ENCODE data around the gene KRTAP1-4. TPM values are rescaled to one million over a fixed set of nuclear protein-coding genes. Genes with fewer than 3 reads are reported as not detected.
"Not testable (repeated sequence)": the region's sequence is repeated elsewhere in the genome, so short reads cannot be mapped to it uniquely, and the experiment has no call there.

The KRTAP1-4 gene
- total RNA-seq = not detected

- no peaks in the 10 kb centered on the region for H3K4me1 ChIP-seq (ENCODE audit: insufficient read depth, low read length)
- no peak within 1 kb of the TSS for H3K4me3 ChIP-seq (ENCODE audit: low read length)
- H3K9me3 ChIP-seq (ENCODE audit: low read depth, low read length) = no peaks in the 10 kb centered on the region
- H3K27me3 ChIP-seq (ENCODE audit: insufficient read depth, low read length) = peaks cover 4% of the 10 kb centered on the region
Measured at GRCh38 chr17:41029633-41030245, at the start of gene KRTAP1-4. Gene KRTAP1-4, minus strand, starts transcription at chr17:41030195. Its CDS starts 117 bp downstream, at chr17:41030078.

DNA sequence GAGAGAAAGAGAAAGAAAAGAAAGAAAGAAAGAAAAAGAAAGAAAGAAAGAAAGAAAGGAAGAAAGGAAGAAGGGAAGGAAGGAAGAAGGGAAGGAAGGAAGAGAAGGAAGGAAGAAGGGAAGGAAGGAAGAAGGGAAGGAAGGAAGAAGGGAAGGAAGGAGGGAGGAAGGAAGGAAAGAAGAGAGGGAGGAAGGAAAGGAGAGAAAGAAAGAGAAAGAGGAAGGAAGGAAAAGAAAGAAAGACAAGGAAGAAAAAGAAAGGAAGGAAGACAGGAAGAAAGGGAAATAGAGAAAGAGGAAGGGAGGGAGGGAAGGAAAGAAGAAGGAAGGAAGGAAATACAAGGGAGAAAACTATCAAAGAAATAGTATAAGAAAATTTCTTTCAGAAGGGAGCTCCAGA, 46.8 kb upstream of the KRTAP1-4 start:
- no peaks in the 10 kb centered on the region for H3K9me3 ChIP-seq (ENCODE audit: low read depth, low read length)
- peaks cover 3% of the 10 kb centered on the region for H3K27me3 ChIP-seq (ENCODE audit: insufficient read depth, low read length)
- H3K4me3 ChIP-seq (ENCODE audit: low read length) = no peak overlapping the region
- no peaks in the 10 kb centered on the region for H3K4me1 ChIP-seq (ENCODE audit: insufficient read depth, low read length)

GRCh38 chr17:41073676-41074075, 43.7 kb upstream of the KRTAP1-4 start:
- Histone ChIP-seq H3K27me3 (ENCODE audit: insufficient read depth, low read length) (peaks cover 3% of the 10 kb centered on the region), H3K4me1 (ENCODE audit: insufficient read depth, low read length) (no peaks in the 10 kb centered on the region), H3K9me3 (ENCODE audit: low read depth, low read length) (no peaks in the 10 kb centered on the region), H3K4me3 (ENCODE audit: low read length) (no peak overlapping the region)

DNA sequence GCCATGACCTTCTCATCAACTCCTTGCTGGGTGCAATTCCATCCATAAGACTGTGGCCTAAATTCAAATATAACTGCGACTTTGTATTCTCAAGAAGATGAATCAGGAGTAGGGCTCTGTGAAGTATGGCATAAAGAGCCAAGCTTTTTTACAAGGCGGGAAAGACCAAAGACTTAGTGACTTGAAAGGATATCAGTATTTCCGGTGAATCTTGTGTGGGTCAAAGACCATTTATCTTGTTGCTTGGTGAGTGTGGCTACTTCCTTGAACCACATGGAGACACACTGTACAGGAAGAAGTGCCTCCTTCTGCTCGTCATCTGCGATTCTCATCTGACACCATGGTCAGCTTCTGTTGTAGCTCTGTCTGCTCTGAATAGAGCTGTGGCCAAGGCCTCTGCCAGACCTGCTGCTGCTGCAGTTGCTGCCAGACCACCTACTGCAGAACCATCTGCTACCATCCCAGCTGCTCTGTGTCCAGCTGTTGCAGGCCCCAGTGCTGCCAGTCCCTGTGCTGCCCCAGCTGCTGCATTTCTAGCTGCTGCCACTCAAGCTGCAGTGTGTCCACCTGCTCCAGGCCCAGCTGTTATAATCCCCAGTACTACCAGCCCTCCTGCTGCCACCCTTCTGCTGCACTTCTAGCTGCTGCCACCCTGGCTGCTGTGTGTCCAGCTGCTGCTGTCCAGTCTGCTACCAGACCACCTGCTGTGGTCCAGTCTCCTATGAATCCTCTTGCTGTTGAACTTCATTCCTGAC, 41.8 kb upstream of the KRTAP1-4 start:
- H3K4me1 ChIP-seq (ENCODE audit: insufficient read depth, low read length) = no peaks in the 10 kb centered on the region
- H3K9me3 ChIP-seq (ENCODE audit: low read depth, low read length) = no peaks in the 10 kb centered on the region
- no peak overlapping the region for H3K4me3 ChIP-seq (ENCODE audit: low read length)
- no peaks in the 10 kb centered on the region for H3K27me3 ChIP-seq (ENCODE audit: insufficient read depth, low read length)

DNA sequence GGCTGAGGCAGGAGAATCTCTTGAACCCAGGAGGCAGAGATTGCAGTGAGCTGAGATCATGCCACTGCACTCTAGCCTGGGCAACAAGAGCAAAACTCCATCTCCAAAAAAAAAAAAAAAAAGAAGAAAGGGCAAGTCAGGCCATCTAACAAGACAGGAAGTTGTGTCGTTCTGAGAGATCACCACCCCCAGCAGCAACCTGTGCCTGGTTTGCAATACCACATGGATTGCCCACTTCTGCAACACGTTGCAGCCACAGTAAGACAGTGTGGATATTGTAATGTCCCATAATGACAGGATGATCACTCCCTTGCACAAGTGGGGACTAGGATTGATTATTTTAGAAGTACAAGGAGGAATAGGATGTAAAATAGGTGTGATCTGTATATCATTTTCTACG, 39.0 kb upstream of the KRTAP1-4 start:
- Histone ChIP-seq H3K4me1 (ENCODE audit: insufficient read depth, low read length) (no peaks in the 10 kb centered on the region), H3K9me3 (ENCODE audit: low read depth, low read length) (no peaks in the 10 kb centered on the region), H3K27me3 (ENCODE audit: insufficient read depth, low read length) (no peaks in the 10 kb centered on the region), H3K4me3 (ENCODE audit: low read length) (no peak overlapping the region)

GRCh38 chr17:41067281-41067680, 37.3 kb upstream of the KRTAP1-4 start:
- H3K4me3 ChIP-seq (ENCODE audit: low read length) = no peak overlapping the region
- H3K27me3 ChIP-seq (ENCODE audit: insufficient read depth, low read length) = peaks cover 7% of the 10 kb centered on the region
- no peaks in the 10 kb centered on the region for H3K4me1 ChIP-seq (ENCODE audit: insufficient read depth, low read length)
- H3K9me3 ChIP-seq (ENCODE audit: low read depth, low read length) = no peaks in the 10 kb centered on the region

- Histone ChIP-seq H3K4me1 (ENCODE audit: insufficient read depth, low read length) (no peaks in the 10 kb centered on the region), H3K4me3 (ENCODE audit: low read length) (no peak within 1 kb of the TSS), H3K27me3 (ENCODE audit: insufficient read depth, low read length) (peaks cover 15% of the 10 kb centered on the region), H3K9me3 (ENCODE audit: low read depth, low read length) (no peaks in the 10 kb centered on the region)
Measured at GRCh38 chr17:41065829-41066624, 36.0 kb upstream of the KRTAP1-4 start, which contains the start of gene KRTAP2-4. Gene KRTAP2-4, minus strand, starts transcription at chr17:41065879. Its CDS starts 34 bp downstream, at chr17:41065845.

- H3K27me3 ChIP-seq (ENCODE audit: insufficient read depth, low read length) = peaks cover 20% of the 10 kb centered on the region
- H3K4me3 ChIP-seq (ENCODE audit: low read length); H3K4me1 ChIP-seq (ENCODE audit: insufficient read depth, low read length); H3K9me3 ChIP-seq (ENCODE audit: low read depth, low read length): not testable (repeated sequence)
Measured at GRCh38 chr17:41065016-41065689, 35.2 kb upstream of the KRTAP1-4 start.

GRCh38 chr17:41064301-41064700, 34.3 kb upstream of the KRTAP1-4 start:
- Histone ChIP-seq H3K9me3 (ENCODE audit: low read depth, low read length) (no peaks in the 10 kb centered on the region), H3K27me3 (ENCODE audit: insufficient read depth, low read length) (peaks cover 22% of the 10 kb centered on the region), H3K4me1 (ENCODE audit: insufficient read depth, low read length) (no peaks in the 10 kb centered on the region), H3K4me3 (ENCODE audit: low read length) (no peak overlapping the region)

DNA sequence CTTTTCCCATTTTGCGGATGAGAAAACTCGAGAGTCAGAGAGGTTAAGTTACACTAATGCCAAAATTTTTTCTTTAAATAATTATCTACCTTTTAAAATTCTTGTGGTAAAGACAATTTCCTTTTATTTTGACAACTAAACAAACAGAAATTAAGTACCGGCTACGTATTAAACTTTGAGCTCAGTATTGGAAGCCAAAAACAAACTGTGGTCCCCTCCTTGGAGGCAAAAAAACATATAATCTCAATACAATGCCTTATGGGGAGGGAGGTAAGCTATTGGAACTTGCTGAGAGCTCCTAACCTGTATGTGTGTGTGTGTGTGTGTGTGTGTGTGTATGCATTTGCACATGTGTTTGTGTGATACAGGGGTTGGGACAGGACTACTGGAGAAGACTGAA, 33.5 kb upstream of the KRTAP1-4 start:
- Histone ChIP-seq H3K4me1 (ENCODE audit: insufficient read depth, low read length) (no peaks in the 10 kb centered on the region), H3K4me3 (ENCODE audit: low read length) (no peak overlapping the region), H3K27me3 (ENCODE audit: insufficient read depth, low read length) (peaks cover 25% of the 10 kb centered on the region), H3K9me3 (ENCODE audit: low read depth, low read length) (no peaks in the 10 kb centered on the region)

DNA sequence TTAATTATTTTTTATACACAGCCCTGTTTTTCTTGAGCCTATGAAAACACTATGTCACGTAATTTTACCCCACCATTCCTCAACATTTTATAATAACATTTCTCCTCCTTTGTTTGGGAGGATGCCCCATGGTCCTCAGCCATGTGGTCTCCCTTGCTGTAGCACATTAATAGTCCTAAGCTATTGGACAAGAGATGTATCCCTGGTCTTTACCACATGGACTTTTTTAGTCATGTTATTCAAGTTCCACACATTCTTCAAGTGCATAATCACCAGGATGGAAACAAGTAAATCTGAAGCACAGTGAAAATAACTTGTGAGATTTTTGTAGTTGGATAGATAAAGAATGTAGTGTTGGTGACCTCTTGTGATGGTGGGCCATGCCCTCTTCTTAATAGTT, 32.0 kb upstream of the KRTAP1-4 start:
- no peaks in the 10 kb centered on the region for H3K4me1 ChIP-seq (ENCODE audit: insufficient read depth, low read length)
- H3K27me3 ChIP-seq (ENCODE audit: insufficient read depth, low read length) = peaks cover 30% of the 10 kb centered on the region
- no peaks in the 10 kb centered on the region for H3K9me3 ChIP-seq (ENCODE audit: low read depth, low read length)
- H3K4me3 ChIP-seq (ENCODE audit: low read length) = no peak overlapping the region

DNA sequence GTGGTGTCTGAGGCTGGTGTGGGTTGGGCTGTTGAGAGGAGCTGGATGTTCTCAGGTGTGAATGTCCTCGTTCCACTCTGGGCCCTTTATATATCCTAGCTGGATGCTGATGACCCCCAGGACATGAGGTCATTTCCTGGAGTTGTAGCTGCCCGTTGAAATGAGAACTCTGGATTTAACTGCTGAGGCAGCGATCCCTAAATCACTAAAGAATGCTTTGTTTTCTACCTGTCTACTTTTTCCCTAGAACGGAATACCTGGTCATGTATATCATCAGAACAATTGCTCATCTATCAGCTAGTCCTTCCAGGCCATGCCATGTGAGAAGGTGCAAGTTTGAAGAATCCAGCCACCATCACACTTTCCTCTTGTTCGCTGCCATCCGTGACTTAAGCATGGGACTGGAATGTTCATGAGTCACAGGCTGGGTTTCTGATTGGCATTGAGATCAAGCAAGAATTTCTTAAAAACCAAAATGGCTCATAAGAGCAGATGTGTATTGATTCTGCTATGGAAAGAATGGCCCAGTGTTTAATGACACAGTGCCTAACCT, 30.1 kb upstream of the KRTAP1-4 start, which contains the start of gene KRTAP2-3:
TSS of gene KRTAP2-3 (minus strand) at position 63 of the 553 bp plus-strand sequence. CDS start 64 bp downstream, outside the sequence.
- Histone ChIP-seq H3K9me3 (ENCODE audit: low read depth, low read length) (no peaks in the 10 kb centered on the region), H3K4me3 (ENCODE audit: low read length) (no peak within 1 kb of the TSS), H3K27me3 (ENCODE audit: insufficient read depth, low read length) (peaks cover 30% of the 10 kb centered on the region), H3K4me1 (ENCODE audit: insufficient read depth, low read length) (no peaks in the 10 kb centered on the region)

GRCh38 chr17:41059276-41060051, 29.5 kb upstream of the KRTAP1-4 start:
- H3K4me1 ChIP-seq (ENCODE audit: insufficient read depth, low read length); H3K9me3 ChIP-seq (ENCODE audit: low read depth, low read length); H3K4me3 ChIP-seq (ENCODE audit: low read length): not testable (repeated sequence)
- peaks cover 30% of the 10 kb centered on the region for H3K27me3 ChIP-seq (ENCODE audit: insufficient read depth, low read length)

GRCh38 chr17:41058741-41059140, 28.7 kb upstream of the KRTAP1-4 start:
- Histone ChIP-seq H3K4me3 (ENCODE audit: low read length) (no peak overlapping the region), H3K9me3 (ENCODE audit: low read depth, low read length) (no peaks in the 10 kb centered on the region), H3K27me3 (ENCODE audit: insufficient read depth, low read length) (peaks cover 30% of the 10 kb centered on the region), H3K4me1 (ENCODE audit: insufficient read depth, low read length) (no peaks in the 10 kb centered on the region)

All from mononuclear cell (primary cell).